AG09319 (cell line): ENCODE measurements around the gene ZSCAN32.

ENCODE experiments used
- DNase-seq: peaks from one replicate; pipeline ENCODE4 v3.0.0-alpha.2; 2010; ENCODE audit warnings: low read depth; ENCODE audit errors: extremely low read depth
- TF ChIP-seq, protein P1 (sequence below): IDR thresholded peaks from 2 replicates; pipeline ENCODE4 v1.5.1; 2011; ENCODE audit warnings: low read depth, mild to moderate bottlenecking, inconsistent platforms, low read length, moderate library complexity

Gene ZSCAN32

DNA sequence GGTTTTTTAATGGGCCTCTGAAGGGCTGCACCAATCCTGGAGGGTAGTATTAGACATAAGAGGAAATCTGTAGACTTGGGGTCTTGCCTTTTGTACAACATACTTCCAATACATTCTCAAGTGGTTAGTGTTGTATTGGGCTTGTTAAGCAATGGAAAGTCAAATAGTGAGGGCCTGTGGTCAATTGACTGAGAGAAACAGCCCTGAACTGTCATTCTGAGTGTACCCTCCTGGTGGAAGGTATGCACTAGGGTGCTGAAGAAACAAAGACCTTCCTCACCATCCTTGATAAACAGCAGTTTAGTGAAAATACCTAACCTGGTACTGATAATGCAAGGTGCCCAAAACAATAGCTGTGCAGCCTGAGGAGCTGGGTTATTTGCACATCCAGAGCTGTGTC lies 22.9 kb downstream of the ZSCAN32 start:
- TF ChIP-seq, protein P1, sequence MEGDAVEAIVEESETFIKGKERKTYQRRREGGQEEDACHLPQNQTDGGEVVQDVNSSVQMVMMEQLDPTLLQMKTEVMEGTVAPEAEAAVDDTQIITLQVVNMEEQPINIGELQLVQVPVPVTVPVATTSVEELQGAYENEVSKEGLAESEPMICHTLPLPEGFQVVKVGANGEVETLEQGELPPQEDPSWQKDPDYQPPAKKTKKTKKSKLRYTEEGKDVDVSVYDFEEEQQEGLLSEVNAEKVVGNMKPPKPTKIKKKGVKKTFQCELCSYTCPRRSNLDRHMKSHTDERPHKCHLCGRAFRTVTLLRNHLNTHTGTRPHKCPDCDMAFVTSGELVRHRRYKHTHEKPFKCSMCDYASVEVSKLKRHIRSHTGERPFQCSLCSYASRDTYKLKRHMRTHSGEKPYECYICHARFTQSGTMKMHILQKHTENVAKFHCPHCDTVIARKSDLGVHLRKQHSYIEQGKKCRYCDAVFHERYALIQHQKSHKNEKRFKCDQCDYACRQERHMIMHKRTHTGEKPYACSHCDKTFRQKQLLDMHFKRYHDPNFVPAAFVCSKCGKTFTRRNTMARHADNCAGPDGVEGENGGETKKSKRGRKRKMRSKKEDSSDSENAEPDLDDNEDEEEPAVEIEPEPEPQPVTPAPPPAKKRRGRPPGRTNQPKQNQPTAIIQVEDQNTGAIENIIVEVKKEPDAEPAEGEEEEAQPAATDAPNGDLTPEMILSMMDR, result no peak
- no peak for DNase-seq

DNA sequence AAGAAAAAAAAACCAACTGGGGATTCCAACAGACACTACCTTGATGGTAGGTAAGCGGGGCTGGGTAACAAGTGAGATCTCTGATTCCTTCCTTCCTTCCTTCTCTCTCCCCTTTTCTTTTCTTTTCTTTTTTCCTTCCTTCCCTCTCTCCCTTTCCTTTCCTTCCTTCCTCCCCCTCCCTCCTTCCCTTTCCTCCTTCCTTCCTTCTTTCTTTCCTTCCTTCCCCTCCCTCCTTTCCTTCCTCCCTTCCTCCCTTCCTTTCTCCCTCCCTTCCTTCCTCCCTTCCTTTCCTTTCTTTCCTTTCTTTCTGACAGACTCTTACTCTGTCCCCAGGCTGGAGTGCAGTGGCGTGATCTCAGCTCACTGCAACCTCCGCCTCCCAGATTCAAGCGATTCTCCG lies 25.1 kb downstream of the ZSCAN32 start:
- TF ChIP-seq, protein P1, result no peak
- no peak for DNase-seq

DNA sequence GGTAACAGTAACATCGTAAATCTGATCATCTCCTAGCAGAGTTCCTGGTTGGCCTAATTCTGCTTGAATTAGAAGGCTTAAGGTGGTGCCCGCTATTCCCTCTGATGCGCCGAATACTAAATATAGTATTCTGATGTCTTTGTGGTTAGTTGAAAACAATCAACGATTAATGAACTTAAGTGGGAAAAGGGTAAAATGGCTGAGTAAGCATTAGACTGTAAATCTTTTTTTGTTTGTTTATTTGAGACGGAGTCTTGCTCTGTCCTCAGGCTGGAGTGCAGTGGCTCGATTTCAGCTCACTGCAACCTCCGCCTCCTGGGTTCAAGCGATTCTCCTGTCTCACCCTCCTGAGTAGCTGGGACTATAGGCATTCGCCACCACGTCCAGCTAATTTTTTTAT lies 31.7 kb downstream of the ZSCAN32 start:
- DNase-seq, result no peak
- TF ChIP-seq, protein P1, result no peak

DNA sequence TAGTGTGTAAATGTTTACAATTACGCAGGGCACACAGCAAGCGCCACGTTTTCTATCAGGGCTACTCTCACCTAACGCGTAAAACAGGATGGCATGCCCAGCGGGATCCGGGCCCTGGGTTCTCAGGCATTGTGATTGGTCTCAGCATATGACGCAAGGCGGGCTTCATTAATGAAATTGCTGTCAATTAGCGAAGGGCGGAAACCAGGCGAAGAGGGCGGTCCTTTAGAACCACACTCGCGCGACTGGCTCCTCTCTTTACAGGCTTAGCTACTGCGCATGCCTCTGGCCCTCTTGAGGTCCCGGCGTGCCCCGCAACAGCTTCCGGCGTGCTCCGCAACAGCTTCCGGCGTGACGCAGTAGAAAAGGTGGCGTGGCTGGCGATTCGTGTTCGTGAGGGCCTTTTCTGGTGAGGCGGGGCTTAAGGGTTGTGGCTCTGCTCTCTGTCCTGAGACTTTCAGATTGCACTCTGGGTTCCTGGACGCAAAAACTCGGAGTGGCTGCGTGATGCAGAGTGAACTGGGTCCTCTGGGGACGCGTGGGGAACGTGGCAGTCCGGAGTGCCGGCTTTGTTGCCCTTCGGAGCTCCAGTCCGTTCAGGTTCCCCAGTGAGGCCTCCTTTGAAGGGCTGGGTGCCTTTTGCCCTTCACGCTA lies 35.9 kb downstream of the ZSCAN32 start:
- peak; percentile 90 for DNase-seq
- TF ChIP-seq, protein P1, result no peak

DNA sequence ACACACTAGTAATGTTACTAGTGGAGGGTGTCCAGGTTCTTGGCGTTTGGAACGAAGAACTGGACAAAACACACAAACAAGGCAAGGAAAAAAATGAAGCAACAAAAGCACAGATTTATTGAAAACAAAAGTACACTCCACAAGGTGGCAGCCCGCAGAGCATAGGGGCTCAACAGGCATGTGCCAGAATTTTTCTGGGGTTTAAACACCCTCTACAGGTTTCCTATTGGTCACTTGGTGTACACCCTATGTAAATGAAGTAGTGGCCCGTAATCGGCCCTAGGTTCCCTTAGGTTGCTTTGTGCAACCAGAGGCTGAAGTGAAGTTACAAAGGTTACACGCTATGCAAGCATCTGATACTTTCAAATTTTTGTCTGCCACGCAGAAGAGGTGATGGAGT lies 37.0 kb downstream of the ZSCAN32 start:
- TF ChIP-seq, protein P1, result no peak
- DNase-seq, result no peak

DNA sequence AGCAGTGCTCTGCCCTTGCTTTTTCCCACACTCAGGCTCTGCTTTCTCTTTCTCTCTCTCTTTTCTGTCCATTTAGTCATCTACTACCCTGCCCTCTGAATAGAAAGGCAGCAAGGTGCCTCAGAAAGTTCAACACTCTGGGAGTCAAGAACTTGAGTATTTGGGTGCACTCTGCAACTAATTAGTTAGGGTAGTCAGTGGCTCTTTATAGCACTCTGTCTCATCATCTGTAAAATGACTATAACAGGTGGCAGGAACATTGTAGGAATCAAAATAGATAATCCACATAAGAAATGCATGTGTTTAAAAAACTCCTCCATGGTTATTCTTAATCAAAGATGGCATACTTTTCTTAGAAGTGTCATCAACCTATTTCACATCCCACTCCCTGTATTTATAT lies 37.9 kb downstream of the ZSCAN32 start:
- TF ChIP-seq, protein P1, result no peak
- DNase-seq, result no peak

DNA sequence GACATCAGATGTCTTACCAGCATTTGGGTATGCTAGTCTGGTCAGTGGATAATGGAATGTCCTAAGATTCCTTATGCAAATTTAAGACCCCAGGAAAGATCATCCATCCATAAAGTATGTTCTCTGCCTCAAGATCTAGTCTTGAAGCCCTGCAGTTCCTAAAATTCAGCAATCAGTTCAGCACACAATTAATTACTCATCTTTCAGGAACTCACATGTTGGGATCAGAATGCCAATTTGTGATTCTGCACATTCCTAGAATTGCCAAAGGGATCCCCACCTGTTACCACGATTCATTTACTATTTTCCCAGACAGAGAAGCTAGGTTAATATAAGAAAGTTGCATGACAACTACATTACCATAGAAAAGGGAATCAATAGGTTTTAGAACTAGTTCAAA lies 41.9 kb downstream of the ZSCAN32 start:
- TF ChIP-seq, protein P1, result no peak
- DNase-seq, result no peak
